GM19240 (cell line): Measurements from ENCODE around the gene TFF3.

Source experiments
- DNase-seq: peaks from one replicate; pipeline ENCODE4 v3.0.0; 2011; ENCODE audit warnings: low spot score; ENCODE audit not compliant: insufficient read length

The TFF3 gene

DNA sequence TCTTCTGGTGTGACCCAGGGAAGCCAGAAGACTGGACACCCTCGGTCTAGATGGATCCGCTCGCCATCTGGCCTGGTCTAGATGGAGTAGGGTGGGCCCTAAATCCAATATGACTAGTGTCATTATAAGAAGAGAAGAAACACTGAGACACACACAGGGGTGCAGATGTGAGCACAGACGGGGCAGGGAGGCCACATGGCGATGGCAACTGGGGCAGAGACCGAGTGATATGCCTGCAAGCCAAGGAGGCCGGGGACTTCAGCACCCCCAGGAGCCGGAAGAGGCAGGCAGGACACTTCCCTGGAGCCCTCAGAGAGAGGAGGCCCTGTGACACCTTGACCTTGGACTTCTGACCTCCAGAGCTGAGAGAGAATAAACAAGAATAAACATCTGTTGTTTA lies 5.6 kb upstream of the TFF3 start:
- DNase-seq, result no peak

- no peak for DNase-seq
These were observed 4.8 kb upstream of the TFF3 start for GRCh38 chr21:42319851-42320572.

GRCh38 chr21:42319376-42319775 lies 4.2 kb upstream of the TFF3 start:
- DNase-seq, result no peak

- DNase-seq, result no peak
These were observed 2.9 kb upstream of the TFF3 start for GRCh38 chr21:42317826-42318746.

- DNase-seq, result no peak
These were observed 2.1 kb upstream of the TFF3 start for GRCh38 chr21:42317341-42317741.

DNA sequence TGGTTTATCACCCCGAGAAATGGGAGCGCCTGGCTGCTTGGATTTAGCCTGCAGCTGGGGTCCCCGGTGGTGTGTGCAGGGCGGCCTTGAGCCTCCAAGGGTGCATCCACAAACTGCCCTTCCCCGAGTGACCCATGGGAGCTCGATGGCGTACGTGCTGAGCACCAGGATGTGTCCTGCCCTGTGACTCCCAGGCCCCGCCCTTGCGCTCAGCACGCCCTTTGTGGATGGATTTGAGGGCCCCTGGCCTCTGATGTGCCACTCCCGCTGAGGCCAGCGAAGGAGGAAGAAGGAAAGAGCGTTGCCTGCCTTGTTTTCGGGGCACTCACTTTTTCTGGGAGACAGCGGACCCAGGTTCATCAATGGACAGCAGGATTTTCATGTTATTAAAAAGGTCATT lies 1.7 kb upstream of the TFF3 start:
- no peak for DNase-seq

DNA sequence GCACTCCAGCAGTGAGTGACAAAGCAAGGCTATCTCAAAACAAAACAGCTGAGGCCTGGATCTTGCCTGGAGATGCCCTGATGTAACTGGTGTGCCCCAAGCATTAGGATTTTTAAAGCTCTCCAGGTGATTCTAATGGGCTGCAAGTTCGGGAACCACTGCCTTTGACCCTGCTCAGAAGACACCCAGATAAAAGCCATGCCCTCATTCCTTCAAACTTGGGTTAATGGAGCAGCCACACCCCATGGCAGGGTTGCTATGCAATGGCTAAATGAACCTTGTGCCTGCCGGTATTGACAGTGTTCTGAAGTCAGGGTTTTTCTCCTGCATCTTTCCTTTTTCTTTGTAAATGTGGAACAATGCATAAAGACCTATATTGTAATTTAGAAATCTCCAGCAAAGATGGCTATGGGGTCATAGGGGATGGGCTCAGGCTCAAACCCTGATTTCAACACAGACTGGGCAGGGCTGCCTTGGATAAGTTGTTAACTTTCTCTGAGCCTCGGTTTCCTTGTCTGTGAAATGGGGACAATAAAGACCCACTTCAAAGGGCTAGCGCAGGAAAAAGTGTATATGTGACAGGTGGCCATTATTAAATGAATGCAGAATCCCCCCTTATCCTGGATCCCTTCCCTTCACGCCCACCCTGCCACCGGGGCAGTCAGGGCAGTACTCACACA lies 453 bp downstream of the TFF3 start:
- DNase-seq, result no peak

- no peak for DNase-seq
These were observed 1.7 kb downstream of the TFF3 start for GRCh38 chr21:42313501-42313969.

DNA sequence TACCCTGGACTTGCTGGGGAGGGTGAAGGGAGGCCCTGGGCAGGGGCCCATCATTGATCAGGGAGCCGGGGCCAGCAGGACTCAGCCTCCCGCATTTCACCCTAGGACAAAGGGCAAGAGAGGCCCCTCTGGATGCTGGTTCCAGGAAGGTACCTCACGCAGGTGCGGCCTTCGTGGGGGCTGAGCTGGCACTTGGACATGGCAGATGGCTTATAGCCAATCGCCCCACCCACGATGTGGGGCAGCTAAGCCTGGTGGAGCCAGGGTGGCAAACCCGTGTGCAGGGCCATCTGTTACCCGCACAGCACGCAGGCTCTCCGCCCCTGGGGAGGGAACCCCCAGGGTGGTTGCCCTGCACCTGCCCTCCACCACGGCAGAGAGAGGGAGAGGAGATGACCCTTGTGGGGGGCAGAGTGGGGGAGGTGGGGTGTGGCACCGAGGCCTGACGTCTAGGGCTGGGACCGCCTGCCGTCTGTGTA lies 2.5 kb downstream of the TFF3 start:
- no peak for DNase-seq

- no peak for DNase-seq
These were observed 3.2 kb downstream of the TFF3 start for GRCh38 chr21:42311816-42312625.

- no peak for DNase-seq
These were observed 4.0 kb downstream of the TFF3 start for GRCh38 chr21:42311160-42311559.

GRCh38 chr21:42310411-42311001 lies 4.7 kb downstream of the TFF3 start:
- DNase-seq, result no peak

DNA sequence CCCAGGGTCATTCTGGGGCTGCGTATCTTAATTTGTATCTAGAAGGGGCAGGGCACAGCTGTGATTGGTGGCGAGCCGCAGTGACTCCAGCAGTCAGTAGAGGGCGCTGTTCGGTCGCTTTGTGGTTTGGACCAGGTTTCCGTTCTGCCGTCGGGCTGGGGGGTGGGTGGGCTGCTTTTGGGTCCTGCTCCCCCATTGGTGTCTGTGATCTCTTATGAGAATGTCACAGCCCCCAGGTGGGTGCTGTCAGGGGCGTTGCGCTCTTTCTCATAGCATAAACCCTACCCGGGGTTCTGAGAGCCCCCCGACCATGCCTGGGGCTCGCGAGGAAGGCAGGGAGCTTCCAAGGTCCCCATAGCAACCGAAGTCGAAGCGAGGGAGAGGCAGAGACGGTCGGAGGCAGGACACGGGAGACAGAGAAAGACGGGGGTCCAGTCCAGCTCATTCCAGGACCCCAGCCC lies 5.4 kb downstream of the TFF3 start:
- peak; percentile 73 for DNase-seq

DNA sequence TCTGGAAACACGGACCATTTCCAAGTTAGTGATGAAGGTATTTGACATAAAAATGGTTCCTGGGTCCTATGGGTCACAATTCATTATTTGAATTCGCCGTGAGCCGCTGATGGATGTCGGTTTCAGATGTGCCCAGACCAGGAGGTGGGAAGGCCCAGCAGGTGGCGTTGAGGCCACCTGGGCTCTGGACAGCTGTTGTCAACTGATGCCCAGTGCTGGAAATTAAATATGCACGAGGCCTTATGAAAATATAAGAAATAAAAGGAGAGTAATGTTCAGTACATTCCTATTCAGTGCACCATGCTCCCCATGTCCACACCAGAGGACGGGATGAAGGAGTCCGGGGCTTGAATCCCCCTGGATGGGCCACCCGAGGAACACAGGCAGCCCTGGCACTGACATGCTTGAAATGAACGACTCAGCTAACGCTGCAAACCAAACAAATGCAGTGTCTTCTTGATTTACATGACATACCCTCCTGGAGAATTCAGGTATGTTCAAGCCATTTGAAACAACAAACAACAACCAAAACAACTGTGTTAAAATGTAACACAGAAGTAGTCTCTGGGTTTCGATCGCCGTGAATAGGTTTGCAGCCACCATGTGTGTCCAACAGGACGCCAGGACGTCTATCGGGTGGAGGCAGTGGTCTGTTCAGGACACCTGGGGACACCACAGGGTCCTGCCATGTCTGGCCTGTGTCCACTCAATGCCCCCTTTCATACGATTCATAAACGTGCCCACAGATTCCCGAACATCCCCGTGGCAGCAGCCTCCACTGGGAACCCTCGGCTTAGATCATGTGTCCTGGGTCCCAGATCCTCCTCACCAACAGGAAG lies 6.1 kb downstream of the TFF3 start:
- no peak for DNase-seq

DNA sequence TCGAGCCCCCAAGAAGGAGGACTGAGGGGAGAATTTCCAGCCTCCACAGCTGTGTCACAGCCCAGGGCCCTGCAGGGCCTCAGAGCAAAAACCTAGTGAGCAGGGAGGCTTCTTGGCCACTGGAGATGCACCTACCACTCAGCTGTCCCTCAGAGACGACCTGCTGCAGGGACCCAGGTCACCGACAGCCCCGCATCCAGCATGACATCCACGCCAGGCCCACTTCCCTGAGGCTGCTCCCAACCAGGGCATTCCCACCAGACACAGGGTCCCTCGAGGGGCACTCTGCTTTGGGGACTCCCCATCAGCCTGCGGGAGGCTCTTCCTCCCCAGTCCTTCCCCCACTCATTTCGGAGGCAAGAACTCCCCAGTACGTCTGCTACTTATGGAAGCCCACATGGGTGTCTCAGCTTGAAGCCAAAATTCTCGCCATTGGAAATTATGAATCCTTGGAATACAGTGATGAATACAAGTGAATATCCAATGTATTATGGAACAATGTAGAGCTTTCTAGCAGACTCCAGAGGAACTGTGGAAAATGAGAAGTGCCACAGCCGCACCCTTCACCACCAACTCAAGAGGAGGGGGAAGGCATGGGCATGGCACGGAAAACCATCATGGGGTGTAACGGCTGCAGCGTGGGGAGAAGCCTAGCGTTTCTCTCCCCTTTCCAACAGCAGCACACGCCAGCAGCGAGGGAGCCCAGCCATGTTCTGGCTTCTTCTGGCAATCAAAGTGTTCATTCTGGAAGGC lies 6.9 kb downstream of the TFF3 start:
- DNase-seq, result no peak

- no peak for DNase-seq
These were observed 8.1 kb downstream of the TFF3 start for GRCh38 chr21:42307106-42307505.

DNA sequence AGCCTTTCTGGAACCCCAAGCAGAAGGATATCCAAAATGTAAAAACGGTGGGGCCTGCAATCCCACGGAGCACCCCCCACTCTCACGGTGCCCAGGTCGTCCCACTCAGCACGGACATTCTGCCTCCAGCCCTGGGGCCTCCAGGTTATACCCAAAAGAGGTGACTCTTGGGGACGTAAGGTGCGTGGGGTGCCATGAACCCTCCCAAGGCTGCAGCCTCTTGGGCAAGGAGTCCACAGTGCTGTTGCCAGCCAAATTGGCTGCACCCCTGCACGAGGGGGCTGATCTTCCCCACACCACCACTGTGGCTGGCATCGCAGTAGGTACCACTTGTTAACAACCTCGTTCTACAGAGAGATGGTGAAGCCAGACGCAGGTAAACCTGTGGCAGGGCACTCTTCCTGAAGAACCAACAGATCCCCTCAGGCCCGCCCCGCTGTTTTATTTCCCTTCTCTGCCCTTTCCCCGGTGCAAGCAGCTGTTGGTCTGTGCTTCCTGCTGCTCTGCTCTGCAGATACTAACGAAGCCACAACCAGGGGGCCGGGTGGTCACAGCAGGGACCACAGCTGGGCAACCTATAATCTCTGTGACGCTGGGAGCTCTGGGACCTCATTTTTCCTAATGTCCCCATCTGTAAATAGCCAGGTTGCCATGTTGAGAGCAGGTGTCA lies 8.7 kb downstream of the TFF3 start:
- DNase-seq, result no peak

- no peak for DNase-seq
These were observed 9.5 kb downstream of the TFF3 start for GRCh38 chr21:42305707-42306147.
